ENCODE data around the gene MIGA1. TPM values are rescaled to one million over a fixed set of nuclear protein-coding genes. Genes with fewer than 3 reads are reported as not detected.
"Not testable (repeated sequence)": the region's sequence is repeated elsewhere in the genome, so short reads cannot be mapped to it uniquely, and the experiment has no call there.

MIGA1 gene
- 10 to 100 TPM in 1 of 4 donors, 1 to 10 TPM in 3; 1.4 to 18.2 (median 3.4) TPM for polyA plus RNA-seq
- long read RNA-seq, donor 1, result 0 reads
- long read RNA-seq, donor 2, full-length matches to known transcripts, result 1 of 1 reads
- long read RNA-seq, donor 2, partial matches to known transcripts, result 0 of 1 reads
- long read RNA-seq, donor 2, other reads (novel, unspliced or antisense), result 0 of 1 reads
- long read RNA-seq, donor 3, partial matches to known transcripts, result 5 of 5 reads
- long read RNA-seq, donor 3, other reads (novel, unspliced or antisense), result 0 of 5 reads
- long read RNA-seq, donor 4, result 0 reads
- long read RNA-seq, donor 5, result 0 reads
- long read RNA-seq, donor 6, result 0 reads
- long read RNA-seq, donor 7, result 0 reads
- long read RNA-seq, donor 8, full-length matches to known transcripts, result 1 of 1 reads
- long read RNA-seq, donor 8, partial matches to known transcripts, result 0 of 1 reads
- long read RNA-seq, donor 8, other reads (novel, unspliced or antisense), result 0 of 1 reads
- long read RNA-seq, donor 9, result 0 reads
- long read RNA-seq, donor 10, full-length matches to known transcripts, result 1 of 1 reads
- long read RNA-seq, donor 10, partial matches to known transcripts, result 0 of 1 reads
- long read RNA-seq, donor 10, other reads (novel, unspliced or antisense), result 0 of 1 reads

GRCh38 chr1:77779529-77780281, at the start of gene MIGA1:
TSS of gene MIGA1 (plus strand) at chr1:77779649. CDS start at chr1:77783253, 3,604 bp downstream.
- WGBS, 3 donors, result 0 to 1% (median 1%) methylated on average over 39 to 40 of the region's 40 CpGs
- H3K27ac ChIP-seq (ENCODE audit: low read depth in 1 of 3, low read length in 2 of 3), result peak within 1 kb of the TSS; percentile 62 to 74 (median 63)

GRCh38 chr1:77732090-77732489, 47.4 kb upstream of the MIGA1 start:
- no peaks in the 10 kb centered on the region for H3K27me3 ChIP-seq (ENCODE audit: control insufficient read depth in 3 of 3, insufficient read depth in 3 of 3, low read length in 3 of 3)
- H3K9me3 ChIP-seq (ENCODE audit: control insufficient read depth in 2 of 2, insufficient read depth in 1 of 2, low read depth in 1 of 2, low read length in 1 of 2), result no peaks in the 10 kb centered on the region
- no peaks in the 10 kb centered on the region for H3K4me1 ChIP-seq (ENCODE audit: control insufficient read depth in 3 of 3, insufficient read depth in 2 of 3, low read depth in 1 of 3, low read length in 2 of 3)
- no peak overlapping the region for H3K4me3 ChIP-seq (ENCODE audit: low read depth in 1 of 3, low read length in 3 of 3)
- no peak for DNase-seq
- no peak overlapping the region for H3K27ac ChIP-seq (ENCODE audit: low read depth in 1 of 3, low read length in 2 of 3)
- 82 to 88% (median 88%) methylated on average over 1 of the region's 1 CpG for WGBS, 3 donors
- peaks cover 2 to 20% (median 3%) of the 10 kb centered on the region in 3 donors for H3K36me3 ChIP-seq (ENCODE audit: control insufficient read depth in 3 of 3, insufficient read depth in 2 of 3, low read depth in 1 of 3, low read length in 3 of 3)
- FAIRE-seq, result no peak

More at GRCh38 chr1:77779529-77780281, at the start of gene MIGA1:
- H3K27me3 ChIP-seq (ENCODE audit: control insufficient read depth in 3 of 3, insufficient read depth in 3 of 3, low read length in 3 of 3), result no peaks in the 10 kb centered on the region
- H3K36me3 ChIP-seq (ENCODE audit: control insufficient read depth in 3 of 3, insufficient read depth in 2 of 3, low read depth in 1 of 3, low read length in 3 of 3), result peaks cover 0 to 5% (median 0%) of the 10 kb centered on the region in 3 donors
- FAIRE-seq (peak; percentile 39), DNase-seq (peak; percentile 95 to 96)
- H3K4me3 ChIP-seq (ENCODE audit: low read depth in 1 of 3, low read length in 3 of 3), result peak within 1 kb of the TSS; percentile 65 to 87 (median 73)
- peaks cover 0 to 2% of the 10 kb centered on the region in 2 donors for H3K9me3 ChIP-seq (ENCODE audit: control insufficient read depth in 2 of 2, insufficient read depth in 1 of 2, low read depth in 1 of 2, low read length in 1 of 2)
- H3K4me1 ChIP-seq (ENCODE audit: control insufficient read depth in 3 of 3, insufficient read depth in 2 of 3, low read depth in 1 of 3, low read length in 2 of 3), result no peaks in the 10 kb centered on the region

GRCh38 chr1:77739235-77739634, 40.2 kb upstream of the MIGA1 start:
- 86 to 91% (median 90%) methylated on average over 1 of the region's 1 CpG for WGBS, 3 donors
- Histone ChIP-seq H3K4me3 (ENCODE audit: low read depth in 1 of 3, low read length in 3 of 3) (no peak overlapping the region), H3K36me3 (ENCODE audit: control insufficient read depth in 3 of 3, insufficient read depth in 2 of 3, low read depth in 1 of 3, low read length in 3 of 3) (peaks cover 0 to 12% (median 2%) of the 10 kb centered on the region in 3 donors), H3K27me3 (ENCODE audit: control insufficient read depth in 3 of 3, insufficient read depth in 3 of 3, low read length in 3 of 3) (no peaks in the 10 kb centered on the region), H3K9me3 (ENCODE audit: control insufficient read depth in 2 of 2, insufficient read depth in 1 of 2, low read depth in 1 of 2, low read length in 1 of 2) (no peaks in the 10 kb centered on the region), H3K4me1 (ENCODE audit: control insufficient read depth in 3 of 3, insufficient read depth in 2 of 3, low read depth in 1 of 3, low read length in 2 of 3) (no peaks in the 10 kb centered on the region), H3K27ac (ENCODE audit: low read depth in 1 of 3, low read length in 2 of 3) (no peak overlapping the region)
- FAIRE-seq (peak; percentile 5), DNase-seq (no peak)

GRCh38 chr1:77741316-77741715, 38.1 kb upstream of the MIGA1 start:
- no peaks in the 10 kb centered on the region for H3K27me3 ChIP-seq (ENCODE audit: control insufficient read depth in 3 of 3, insufficient read depth in 3 of 3, low read length in 3 of 3)
- H3K4me1 ChIP-seq (ENCODE audit: control insufficient read depth in 3 of 3, insufficient read depth in 2 of 3, low read depth in 1 of 3, low read length in 2 of 3), result no peaks in the 10 kb centered on the region
- H3K4me3 ChIP-seq (ENCODE audit: low read depth in 1 of 3, low read length in 3 of 3), result no peak overlapping the region
- DNase-seq (no peak), FAIRE-seq (no peak)
- H3K9me3 ChIP-seq (ENCODE audit: control insufficient read depth in 2 of 2, insufficient read depth in 1 of 2, low read depth in 1 of 2, low read length in 1 of 2), result no peaks in the 10 kb centered on the region
- no peak overlapping the region for H3K27ac ChIP-seq (ENCODE audit: low read depth in 1 of 3, low read length in 2 of 3)
- WGBS, 3 donors, result 85 to 100% (median 98%) methylated on average over 1 of the region's 1 CpG
- peaks cover 0 to 15% (median 2%) of the 10 kb centered on the region in 3 donors for H3K36me3 ChIP-seq (ENCODE audit: control insufficient read depth in 3 of 3, insufficient read depth in 2 of 3, low read depth in 1 of 3, low read length in 3 of 3)

- DNase-seq (no peak), FAIRE-seq (no peak)
- no peaks in the 10 kb centered on the region for H3K27me3 ChIP-seq (ENCODE audit: control insufficient read depth in 3 of 3, insufficient read depth in 3 of 3, low read length in 3 of 3)
- WGBS, 3 donors, result 83 to 94% (median 90%) methylated on average over 3 of the region's 3 CpGs
- H3K36me3 ChIP-seq (ENCODE audit: control insufficient read depth in 3 of 3, insufficient read depth in 2 of 3, low read depth in 1 of 3, low read length in 3 of 3), result peaks cover 0 to 11% (median 2%) of the 10 kb centered on the region in 3 donors
- H3K9me3 ChIP-seq (ENCODE audit: control insufficient read depth in 2 of 2, insufficient read depth in 1 of 2, low read depth in 1 of 2, low read length in 1 of 2), result no peaks in the 10 kb centered on the region
- H3K4me1 ChIP-seq (ENCODE audit: control insufficient read depth in 3 of 3, insufficient read depth in 2 of 3, low read depth in 1 of 3, low read length in 2 of 3), result no peaks in the 10 kb centered on the region
- H3K4me3 ChIP-seq (ENCODE audit: low read depth in 1 of 3, low read length in 3 of 3), result no peak overlapping the region
- no peak overlapping the region for H3K27ac ChIP-seq (ENCODE audit: low read depth in 1 of 3, low read length in 2 of 3)
Measured at GRCh38 chr1:77742011-77742555, 37.4 kb upstream of the MIGA1 start.

- H3K36me3 ChIP-seq (ENCODE audit: control insufficient read depth in 3 of 3, insufficient read depth in 2 of 3, low read depth in 1 of 3, low read length in 3 of 3), result peaks cover 0 to 8% (median 2%) of the 10 kb centered on the region in 3 donors
- DNase-seq (no peak), FAIRE-seq (no peak)
- no peaks in the 10 kb centered on the region for H3K27me3 ChIP-seq (ENCODE audit: control insufficient read depth in 3 of 3, insufficient read depth in 3 of 3, low read length in 3 of 3)
- H3K4me1 ChIP-seq (ENCODE audit: control insufficient read depth in 3 of 3, insufficient read depth in 2 of 3, low read depth in 1 of 3, low read length in 2 of 3), result no peaks in the 10 kb centered on the region
- WGBS, 3 donors, result 84 to 91% (median 87%) methylated on average over 7 of the region's 7 CpGs
- H3K27ac ChIP-seq (ENCODE audit: low read depth in 1 of 3, low read length in 2 of 3), result no peak overlapping the region
- no peaks in the 10 kb centered on the region for H3K9me3 ChIP-seq (ENCODE audit: control insufficient read depth in 2 of 2, insufficient read depth in 1 of 2, low read depth in 1 of 2, low read length in 1 of 2)
- no peak overlapping the region for H3K4me3 ChIP-seq (ENCODE audit: low read depth in 1 of 3, low read length in 3 of 3)
Measured at GRCh38 chr1:77744576-77744975, 34.9 kb upstream of the MIGA1 start.

- H3K27ac ChIP-seq (ENCODE audit: low read depth in 1 of 3, low read length in 2 of 3); H3K9me3 ChIP-seq (ENCODE audit: control insufficient read depth in 2 of 2, insufficient read depth in 1 of 2, low read depth in 1 of 2, low read length in 1 of 2); DNase-seq; H3K4me1 ChIP-seq (ENCODE audit: control insufficient read depth in 3 of 3, insufficient read depth in 2 of 3, low read depth in 1 of 3, low read length in 2 of 3); H3K4me3 ChIP-seq (ENCODE audit: low read depth in 1 of 3, low read length in 3 of 3); H3K36me3 ChIP-seq (ENCODE audit: control insufficient read depth in 3 of 3, insufficient read depth in 2 of 3, low read depth in 1 of 3, low read length in 3 of 3); FAIRE-seq; H3K27me3 ChIP-seq (ENCODE audit: control insufficient read depth in 3 of 3, insufficient read depth in 3 of 3, low read length in 3 of 3): not testable (repeated sequence)
- 93 to 96% (median 94%) methylated on average over 4 of the region's 4 CpGs for WGBS, 3 donors
Measured at GRCh38 chr1:77749489-77749888, 30.0 kb upstream of the MIGA1 start.
